IMR-90 (cell line): ENCODE data around the gene SLC26A6.

Experiments used
- MAZ ChIP-seq: IDR thresholded peaks from 2 replicates; pipeline ENCODE4 v1.6.1; 2012; ENCODE audit warnings: low read depth, mild to moderate bottlenecking, low read length, improper control_type of control experiment, moderate library complexity, borderline replicate concordance
- NFE2L2 ChIP-seq: fragments of 150-350 bp; IDR thresholded peaks from 2 replicates; pipeline ENCODE4 v1.6.1; 2016; ENCODE audit warnings: low read depth, mild to moderate bottlenecking, low read length
- POLR2A ChIP-seq: IDR thresholded peaks from 2 replicates; pipeline ENCODE4 v1.6.1; 2012; ENCODE audit warnings: mild to moderate bottlenecking, low read depth, low read length
- RAD21 ChIP-seq: IDR thresholded peaks from 2 replicates; pipeline ENCODE4 v1.6.1; 2012; ENCODE audit warnings: low read length, improper control_type of control experiment
- TF ChIP-seq, protein P1 (sequence below): conservative IDR thresholded peaks from 2 replicates; pipeline ENCODE4 v1.5.1; 2012; ENCODE audit warnings: mild to moderate bottlenecking, low read depth, low read length, improper control_type of control experiment
- TF ChIP-seq, protein P2 (sequence below): fragments of 150-350 bp; IDR thresholded peaks from 2 replicates; pipeline ENCODE4 v1.6.1; 2017; ENCODE audit warnings: mild to moderate bottlenecking, antibody characterized with exemption, low read length, low read depth

GRCh38 chr3:48614044-48614443 lies 21.2 kb downstream of the SLC26A6 start:
- TF ChIP-seq, protein P1, sequence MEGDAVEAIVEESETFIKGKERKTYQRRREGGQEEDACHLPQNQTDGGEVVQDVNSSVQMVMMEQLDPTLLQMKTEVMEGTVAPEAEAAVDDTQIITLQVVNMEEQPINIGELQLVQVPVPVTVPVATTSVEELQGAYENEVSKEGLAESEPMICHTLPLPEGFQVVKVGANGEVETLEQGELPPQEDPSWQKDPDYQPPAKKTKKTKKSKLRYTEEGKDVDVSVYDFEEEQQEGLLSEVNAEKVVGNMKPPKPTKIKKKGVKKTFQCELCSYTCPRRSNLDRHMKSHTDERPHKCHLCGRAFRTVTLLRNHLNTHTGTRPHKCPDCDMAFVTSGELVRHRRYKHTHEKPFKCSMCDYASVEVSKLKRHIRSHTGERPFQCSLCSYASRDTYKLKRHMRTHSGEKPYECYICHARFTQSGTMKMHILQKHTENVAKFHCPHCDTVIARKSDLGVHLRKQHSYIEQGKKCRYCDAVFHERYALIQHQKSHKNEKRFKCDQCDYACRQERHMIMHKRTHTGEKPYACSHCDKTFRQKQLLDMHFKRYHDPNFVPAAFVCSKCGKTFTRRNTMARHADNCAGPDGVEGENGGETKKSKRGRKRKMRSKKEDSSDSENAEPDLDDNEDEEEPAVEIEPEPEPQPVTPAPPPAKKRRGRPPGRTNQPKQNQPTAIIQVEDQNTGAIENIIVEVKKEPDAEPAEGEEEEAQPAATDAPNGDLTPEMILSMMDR, result no peak
- TF ChIP-seq MAZ (no peak), RAD21 (no peak), POLR2A (no peak), NFE2L2 (no peak)
- TF ChIP-seq, protein P2, sequence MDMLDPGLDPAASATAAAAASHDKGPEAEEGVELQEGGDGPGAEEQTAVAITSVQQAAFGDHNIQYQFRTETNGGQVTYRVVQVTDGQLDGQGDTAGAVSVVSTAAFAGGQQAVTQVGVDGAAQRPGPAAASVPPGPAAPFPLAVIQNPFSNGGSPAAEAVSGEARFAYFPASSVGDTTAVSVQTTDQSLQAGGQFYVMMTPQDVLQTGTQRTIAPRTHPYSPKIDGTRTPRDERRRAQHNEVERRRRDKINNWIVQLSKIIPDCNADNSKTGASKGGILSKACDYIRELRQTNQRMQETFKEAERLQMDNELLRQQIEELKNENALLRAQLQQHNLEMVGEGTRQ, result no peak
